Endometrial microvascular endothelial cells (primary cell): ENCODE measurements around the gene RHD. TPM values are rescaled to one million over a fixed set of nuclear protein-coding genes. Genes with fewer than 3 reads are reported as not detected.
"Not testable (repeated sequence)": the region's sequence is repeated elsewhere in the genome, so short reads cannot be mapped to it uniquely, and the experiment has no call there.

Experiments
- in situ Hi-C: cut with HindIII; loops from 2 replicates; pipeline ENCODE4 v1.10.0; 2017; ENCODE audit warnings: low sequenced_read_pairs, low pct_unique_long_range_greater_than_20kb; ENCODE audit errors: inconsistent ontology term
- total RNA-seq: library from RNA; depleted of rRNA; stranded (reverse); fragments of >200 nt; gene quantifications from one replicate; pipeline ENCODE4 v1.2.3, GENCODE V29; 2015; ENCODE audit errors: inconsistent ontology term

The RHD gene
- total RNA-seq, 1 donor from 2014 or later = not detected

DNA sequence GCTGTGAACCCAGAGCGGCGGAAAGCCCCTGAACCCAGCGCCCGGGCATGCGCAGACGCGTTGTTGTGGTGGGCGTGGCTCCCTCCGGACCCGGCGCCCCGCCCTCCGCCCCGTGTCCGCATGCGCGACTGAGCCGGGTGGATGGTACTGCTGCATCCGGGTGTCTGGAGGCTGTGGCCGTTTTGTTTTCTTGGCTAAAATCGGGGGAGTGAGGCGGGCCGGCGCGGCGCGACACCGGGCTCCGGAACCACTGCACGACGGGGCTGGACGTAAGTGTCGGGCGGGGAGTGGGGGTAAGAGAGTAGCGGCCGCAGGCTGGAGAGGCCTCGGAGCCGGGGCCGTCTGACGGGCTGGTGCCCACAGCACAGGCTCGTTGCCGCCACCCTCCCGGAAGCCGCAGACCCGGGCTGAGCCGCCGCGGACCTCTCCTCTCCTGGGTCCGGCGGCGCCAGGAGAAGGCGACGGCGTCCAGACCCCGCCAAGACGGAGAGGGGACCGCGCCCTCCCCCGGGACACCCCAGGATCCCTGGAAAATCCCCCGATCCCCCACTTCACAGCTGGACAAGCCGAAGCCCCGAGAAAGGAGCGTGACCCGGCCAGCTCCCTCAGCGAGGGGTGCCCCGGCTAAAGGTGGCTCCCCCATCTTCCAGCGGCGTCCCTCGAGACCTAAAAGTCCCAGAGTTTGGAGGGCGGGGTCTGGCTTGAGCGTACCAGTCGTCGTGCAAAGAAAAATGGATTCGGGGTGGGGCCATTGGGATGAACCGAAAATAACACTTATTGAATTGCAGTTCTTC is 66.1 kb downstream of the RHD start, which contains the start of gene TMEM50A:
TMEM50A (plus strand) TSS at position 147 of the 794 bp plus-strand sequence. CDS start 2,153 bp downstream, outside the sequence.
- in situ Hi-C loops = no loop called here

DNA sequence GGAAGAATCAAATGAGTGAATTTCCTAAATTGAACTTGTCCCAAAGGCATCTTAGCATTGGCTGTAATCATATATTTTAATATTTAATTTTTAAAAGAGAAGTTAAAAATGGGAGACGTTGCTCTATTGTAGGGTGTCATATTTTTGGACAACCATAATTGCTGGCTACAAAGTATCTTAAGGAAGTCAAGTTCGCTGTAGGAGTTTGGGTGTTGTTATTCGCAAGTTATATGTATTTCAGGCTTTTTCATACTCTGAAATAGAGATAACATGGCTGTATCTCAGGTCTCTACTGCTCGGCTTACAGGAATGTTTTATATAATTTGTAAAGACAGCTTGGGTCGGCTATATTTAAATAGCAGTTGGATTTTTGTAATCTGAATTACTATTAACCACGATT is 66.7 kb downstream of the RHD start:
- in situ Hi-C loops = no loop called here

DNA sequence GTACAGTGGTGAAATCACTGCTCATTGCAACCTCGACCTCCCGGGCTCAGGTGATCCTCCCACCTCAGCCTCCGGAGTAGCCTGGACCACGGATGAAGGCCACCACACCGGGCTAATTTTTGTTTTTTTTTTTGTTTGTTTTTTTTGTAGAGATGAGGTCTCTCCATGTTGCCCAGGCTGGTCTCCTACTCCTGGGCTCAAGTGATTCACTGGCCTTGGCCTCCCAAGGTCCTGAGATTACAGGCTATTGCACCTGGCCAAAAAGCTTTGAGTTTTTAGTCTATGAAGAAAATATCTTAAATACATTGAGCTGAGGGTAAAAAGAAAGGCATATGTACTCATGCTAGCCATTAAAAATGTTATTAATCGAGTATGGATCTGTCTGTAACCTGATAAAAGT is 69.4 kb downstream of the RHD start:
- in situ Hi-C loops = no loop called here

DNA sequence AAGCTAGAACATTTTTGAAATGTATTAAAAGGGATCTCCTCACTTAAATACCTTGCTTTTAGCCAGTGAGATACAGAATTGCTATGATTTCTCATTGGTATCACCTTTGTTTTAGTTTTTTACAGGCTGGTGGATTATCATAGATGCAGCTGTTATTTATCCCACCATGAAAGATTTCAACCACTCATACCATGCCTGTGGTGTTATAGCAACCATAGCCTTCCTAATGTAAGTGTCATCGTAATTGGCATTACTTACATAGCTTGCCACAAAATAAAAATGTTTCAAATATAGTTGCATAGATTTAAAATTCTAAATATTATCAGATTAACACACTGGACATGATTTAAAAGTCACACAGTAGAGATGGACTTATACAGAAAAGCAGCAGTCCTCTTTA is 70.5 kb downstream of the RHD start:
- in situ Hi-C loops = no loop called here

DNA sequence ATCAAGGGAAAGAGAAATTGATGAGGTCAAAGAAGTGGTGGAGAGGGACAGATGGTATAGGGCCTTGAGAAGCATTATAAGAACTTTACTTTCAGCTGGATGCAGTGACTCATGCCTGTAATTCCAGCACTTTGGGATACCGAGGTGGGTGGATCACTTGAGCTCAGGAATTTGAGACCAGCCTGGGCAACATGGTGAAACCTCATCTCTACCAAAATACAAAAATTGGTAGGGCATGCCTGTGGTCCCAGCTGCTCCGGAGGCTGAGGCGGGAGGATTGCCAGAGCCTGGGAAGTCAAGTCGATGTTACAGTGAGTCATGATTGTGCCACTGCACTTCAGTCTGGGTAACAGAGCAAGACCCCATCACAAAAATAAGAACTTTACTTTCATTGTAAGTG is 71.6 kb downstream of the RHD start:
- in situ Hi-C loops = no loop called here

DNA sequence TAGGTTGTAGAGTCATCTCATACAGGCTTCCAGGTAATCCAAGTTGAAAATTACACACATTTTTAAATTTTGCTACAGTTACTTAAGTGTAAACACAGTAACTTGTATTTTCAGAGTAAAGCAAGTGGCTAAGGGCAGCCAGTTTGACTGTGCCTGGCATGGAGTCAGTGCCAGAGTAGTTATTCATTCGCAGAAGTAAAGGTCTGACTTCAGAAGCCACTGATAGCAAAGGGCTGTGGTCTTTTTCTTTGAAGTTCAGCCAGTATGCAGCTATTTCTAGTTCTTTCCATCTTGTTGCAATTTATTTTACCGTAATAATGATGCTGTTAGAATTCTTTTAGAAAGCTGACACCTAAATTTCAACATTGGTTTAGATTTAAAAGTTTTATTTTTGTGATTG is 75.2 kb downstream of the RHD start:
- in situ Hi-C loops = no loop called here

DNA sequence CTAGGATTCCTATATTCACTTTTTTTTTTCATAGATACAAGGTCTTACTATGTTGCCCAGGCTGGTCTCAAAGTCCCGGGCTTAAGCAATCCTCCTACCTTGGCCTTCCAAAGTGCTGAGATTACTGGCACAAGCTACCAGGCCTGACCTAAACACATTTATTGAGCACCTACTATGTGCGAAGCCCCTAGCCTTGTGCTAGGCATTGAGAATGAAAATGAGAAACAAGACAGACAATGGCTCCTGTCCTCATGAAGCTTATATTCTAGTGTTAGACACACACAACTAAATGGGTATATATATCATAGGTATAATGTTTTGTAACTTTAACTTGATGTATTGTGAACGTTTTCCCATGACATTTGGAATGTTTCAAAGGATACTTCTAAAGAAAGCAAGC is 77.3 kb downstream of the RHD start:
- in situ Hi-C loops = no loop called here

DNA sequence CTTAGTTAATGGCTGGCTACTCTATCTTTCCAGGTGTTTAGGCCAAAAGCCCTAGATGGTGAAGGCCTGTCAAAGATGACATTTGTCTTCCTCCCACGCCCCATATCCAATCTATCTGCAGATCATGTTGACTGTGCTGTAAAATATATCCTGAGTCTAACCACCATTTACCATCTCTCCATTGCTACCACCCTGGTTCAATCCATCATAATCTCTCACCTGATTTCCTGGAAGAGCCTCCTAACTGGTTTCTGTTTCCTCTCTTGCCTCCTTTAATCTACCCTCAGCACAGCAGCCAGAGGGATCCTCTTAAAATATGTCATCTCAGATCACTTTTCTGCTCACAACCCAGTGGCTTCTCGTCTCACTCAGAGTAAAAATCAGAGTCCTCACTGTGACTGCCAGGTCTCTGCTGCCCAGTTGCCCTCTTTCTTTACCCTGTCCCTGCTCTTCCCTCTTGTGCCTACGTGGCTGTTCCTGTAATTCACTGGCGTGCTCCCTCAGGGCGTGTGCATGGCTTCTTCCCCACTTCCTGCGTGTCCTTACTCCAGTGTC is 83.6 kb downstream of the RHD start:
- in situ Hi-C loops = no loop called here

DNA sequence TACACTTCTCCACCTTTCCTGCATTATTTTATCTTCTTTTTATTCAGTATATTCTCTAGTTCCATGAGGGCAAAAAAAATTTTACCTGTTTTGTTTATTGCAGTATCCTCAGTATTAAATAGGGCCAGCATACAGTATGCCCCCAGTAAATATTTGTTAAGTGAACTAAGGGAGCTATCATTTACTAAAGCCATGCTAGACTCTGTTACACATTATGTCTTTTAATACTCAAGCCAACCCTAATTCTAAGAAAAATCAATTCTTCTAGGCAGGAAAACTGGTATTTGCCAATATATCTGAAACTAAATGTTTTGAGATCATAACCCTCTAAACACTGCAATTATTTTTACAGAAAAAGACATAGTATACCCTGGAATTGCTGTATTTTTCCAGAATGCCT is 84.1 kb downstream of the RHD start:
- in situ Hi-C loops = no loop called here

DNA sequence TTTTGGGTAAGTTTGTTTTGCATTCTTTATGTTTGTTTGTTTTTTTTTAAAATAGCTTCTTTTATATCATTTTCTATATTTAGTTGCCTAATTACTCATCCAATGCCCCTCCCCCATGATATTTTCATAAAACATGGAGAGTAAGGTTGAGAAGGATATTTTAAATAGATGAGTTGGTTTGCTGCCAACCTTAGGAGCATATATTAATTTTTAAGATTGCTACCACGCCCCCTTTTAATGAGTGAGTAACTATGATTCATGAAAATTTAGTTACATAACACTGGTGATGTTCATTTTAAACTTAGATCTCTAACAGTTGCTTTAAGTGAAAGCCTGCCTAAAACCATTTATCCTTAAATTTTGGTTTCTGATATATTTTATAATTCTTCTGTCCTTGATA is 84.5 kb downstream of the RHD start:
- in situ Hi-C loops = no loop called here

DNA sequence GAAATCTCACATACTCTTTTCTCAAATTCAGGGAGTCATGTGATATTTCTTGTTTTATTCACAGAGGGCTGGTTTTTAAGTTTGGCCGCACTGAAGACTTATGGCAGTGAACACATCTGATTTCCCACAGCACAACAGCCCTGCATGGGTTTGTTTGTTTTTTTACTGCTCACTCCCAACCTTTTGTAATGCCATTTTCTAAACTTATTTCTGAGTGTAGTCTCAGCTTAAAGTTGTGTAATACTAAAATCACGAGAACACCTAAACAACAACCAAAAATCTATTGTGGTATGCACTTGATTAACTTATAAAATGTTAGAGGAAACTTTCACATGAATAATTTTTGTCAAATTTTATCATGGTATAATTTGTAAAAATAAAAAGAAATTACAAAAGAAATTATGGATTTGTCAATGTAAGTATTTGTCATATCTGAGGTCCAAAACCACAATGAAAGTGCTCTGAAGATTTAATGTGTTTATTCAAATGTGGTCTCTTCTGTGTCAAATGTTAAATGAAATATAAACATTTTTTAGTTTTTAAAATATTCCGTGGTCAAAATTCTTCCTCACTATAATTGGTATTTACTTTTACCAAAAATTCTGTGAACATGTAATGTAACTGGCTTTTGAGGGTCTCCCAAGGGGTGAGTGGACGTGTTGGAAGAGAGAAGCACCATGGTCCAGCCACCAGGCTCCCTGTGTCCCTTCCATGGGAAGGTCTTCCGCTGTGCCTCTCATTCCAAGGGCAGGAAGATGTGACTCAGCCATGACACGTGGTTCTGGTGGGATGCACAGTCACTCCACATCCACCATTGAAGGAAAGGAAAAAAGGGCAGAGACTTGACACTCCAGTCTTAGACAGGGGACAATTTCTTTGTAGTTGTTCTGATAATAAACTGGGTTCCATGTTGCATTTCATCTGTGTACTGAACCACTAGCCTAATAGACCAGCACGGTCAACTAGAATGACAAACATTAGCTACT is 88.6 kb downstream of the RHD start:
- in situ Hi-C loops = no loop called here

DNA sequence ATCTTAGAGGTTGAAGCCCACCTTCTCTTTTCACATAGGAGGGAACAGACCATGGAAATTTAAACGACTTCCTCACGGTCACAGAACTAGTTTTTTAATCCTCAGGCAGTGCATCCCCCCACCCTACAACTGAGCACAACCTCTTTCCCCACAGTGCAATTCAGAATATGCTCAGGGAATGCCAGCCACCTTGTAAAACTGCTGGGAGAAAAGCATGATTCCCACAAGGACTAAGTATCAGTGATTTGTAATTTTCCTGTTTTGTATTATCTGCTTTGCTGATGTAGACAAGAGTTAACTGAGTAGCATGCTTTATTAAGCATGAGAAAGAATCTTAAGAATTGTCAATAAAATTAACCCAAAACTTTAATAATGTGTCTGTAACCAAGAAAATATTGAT is 89.6 kb downstream of the RHD start:
- in situ Hi-C loops = no loop called here

DNA sequence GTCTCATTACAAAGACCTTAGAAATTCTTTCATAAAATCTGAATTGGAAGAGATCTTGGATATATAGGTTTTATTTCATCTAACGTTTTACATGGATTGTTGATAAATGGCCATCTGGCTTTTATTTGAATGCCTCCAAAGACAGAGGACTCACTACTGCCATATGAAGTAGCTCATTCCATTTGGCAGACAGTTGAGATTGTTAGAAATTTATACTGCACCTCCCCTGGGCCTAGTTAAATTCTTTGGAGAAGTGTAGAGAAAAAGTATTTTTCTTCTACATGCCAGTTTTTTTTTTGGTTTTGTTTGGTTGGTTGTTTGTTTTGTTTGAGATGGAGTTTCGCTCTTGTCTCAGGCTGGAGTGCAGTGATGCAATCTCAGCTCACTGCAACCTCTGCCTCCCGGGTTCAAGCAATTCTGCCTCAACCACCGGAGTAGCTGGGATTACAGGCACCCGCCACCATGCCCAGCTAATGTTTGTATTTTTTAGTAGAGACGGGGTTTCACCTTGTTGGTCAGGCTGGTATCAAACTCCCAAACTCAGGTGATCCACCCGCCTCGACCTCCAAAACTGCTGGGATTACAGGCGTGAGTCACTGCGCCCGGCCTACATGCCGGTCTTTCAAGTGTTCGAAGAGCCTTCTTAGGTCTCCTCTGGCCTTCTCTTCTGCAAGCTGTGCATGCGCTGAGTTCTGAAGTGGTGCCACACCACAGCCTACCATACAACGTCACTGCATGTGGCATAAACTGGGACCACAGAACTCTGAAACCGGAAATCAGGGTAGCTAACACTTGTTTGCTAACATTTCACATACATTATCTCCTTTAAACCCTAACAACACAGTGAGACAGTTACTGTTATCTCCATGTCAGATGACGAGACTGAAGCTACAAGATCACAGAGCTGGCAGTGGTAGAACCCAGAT is 90.6 kb downstream of the RHD start:
- in situ Hi-C loops = not testable (repeated sequence)

DNA sequence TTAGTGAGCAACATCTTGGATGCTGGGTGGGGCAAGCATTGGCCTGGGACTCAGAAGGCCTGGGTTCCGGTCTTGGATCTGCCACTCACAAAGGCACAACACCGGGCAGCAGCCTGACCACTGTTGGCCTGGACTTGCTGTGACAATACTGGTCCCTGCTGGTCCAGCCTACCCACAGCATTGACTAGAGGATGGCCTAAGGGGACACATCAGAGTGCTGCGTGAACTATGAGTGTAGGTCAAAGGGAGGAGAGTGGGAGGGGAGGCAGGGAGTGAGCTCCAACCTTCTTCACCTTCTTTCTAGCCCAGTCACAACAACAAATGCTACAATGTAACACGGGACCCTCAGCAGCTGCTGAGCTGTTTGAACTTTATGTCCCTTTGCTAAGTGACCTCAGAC is 96.9 kb downstream of the RHD start:
- in situ Hi-C loops = no loop called here

DNA sequence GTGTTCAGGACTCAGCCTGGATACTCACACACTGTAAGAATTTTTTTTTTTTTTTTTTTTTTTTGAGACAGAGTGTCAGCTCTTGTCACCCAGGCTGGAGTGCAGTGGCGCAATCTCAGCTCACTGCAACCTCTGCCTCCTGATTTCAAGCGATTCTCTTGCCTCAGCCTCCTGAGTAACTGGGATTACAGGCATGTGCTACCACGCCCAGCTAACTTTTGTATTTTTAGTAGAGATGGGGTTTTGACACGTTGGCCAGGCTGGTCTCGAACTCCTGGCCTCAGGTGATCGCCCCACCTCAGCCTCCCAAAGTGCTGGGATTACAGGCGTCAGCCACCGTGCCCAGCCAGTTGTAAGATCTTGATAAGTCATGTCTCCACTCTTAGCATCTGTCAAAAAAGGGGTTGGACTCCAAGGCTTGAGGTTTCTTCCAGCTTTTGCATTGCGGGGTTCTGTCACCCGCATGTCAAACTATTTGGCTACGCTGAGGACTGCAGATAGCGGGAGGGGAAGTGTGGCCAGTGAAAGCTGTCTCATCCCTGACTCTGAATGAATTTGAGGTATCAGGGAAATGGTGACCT is 97.5 kb downstream of the RHD start:
- in situ Hi-C loops = not testable (repeated sequence)

DNA sequence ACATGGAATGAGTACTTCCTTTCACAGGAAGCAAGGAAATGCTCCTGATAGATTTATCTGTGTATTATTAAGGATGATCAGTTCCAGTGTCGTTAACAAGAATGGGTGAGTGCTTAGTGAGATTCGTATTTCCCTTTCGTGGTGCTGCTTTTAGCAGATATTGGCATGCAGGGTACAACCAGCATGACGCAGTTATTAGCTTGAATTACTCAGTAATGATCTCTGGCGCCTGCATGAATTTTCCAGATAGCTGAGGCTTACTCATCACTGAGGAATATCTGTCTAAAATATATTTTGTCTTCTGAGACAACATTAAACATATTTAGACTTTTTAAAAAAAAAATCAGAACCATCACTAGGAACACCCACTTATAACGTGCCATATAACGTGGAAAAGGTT is 99.4 kb downstream of the RHD start:
- in situ Hi-C loops = not testable (repeated sequence)

DNA sequence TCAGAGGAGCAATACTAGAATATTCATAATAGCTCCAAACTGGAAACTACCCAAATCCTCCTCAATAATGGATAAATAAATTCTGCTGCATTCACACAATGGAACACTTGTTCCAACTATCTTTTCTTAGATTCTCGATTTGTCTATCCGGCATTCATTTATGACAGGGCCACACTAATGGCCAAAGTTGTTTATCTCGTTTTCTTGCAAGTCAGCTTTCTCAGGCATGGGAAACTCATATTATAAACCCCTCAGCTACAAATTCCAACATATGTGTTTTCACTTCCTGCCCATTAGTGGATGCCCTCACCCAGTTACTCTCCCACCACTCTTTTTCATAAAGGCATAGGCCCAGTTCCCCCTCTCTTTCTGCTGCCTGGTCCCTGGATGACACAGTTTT is 106.1 kb downstream of the RHD start:
- in situ Hi-C loops = not testable (repeated sequence)
